ENCODE data around the gene POLDIP2. TPM values are rescaled to one million over a fixed set of nuclear protein-coding genes. Genes with fewer than 3 reads are reported as not detected.
A peak's percentile ranks its signal among the peaks of the same experiment; 100 is the strongest.

Gene POLDIP2
- total and polyA plus RNA-seq, 12 donors: 74.2 to 204 (median 175) TPM

- no peak for DNase-seq
- Histone ChIP-seq H3K36me3 (replicated peaks in 1 of 2) (peaks cover 0 to 71% of the 10 kb centered on the region in 2 donors), H3K27me3 (no peaks in the 10 kb centered on the region), H3K27ac (no peak overlapping the region), H3K4me1 (replicated peaks in 1 of 2) (peaks cover 0 to 6% of the 10 kb centered on the region in 2 donors), H3K9me3 (replicated peaks in 1 of 3) (no peaks in the 10 kb centered on the region), H3K4me3 (no peak overlapping the region)
- intact Hi-C loops (cut with DNase I): no loop called here
- TF ChIP-seq POLR2A (IDR thresholded peaks at IDR 0.05): no peak
- TF ChIP-seq, protein P1, sequence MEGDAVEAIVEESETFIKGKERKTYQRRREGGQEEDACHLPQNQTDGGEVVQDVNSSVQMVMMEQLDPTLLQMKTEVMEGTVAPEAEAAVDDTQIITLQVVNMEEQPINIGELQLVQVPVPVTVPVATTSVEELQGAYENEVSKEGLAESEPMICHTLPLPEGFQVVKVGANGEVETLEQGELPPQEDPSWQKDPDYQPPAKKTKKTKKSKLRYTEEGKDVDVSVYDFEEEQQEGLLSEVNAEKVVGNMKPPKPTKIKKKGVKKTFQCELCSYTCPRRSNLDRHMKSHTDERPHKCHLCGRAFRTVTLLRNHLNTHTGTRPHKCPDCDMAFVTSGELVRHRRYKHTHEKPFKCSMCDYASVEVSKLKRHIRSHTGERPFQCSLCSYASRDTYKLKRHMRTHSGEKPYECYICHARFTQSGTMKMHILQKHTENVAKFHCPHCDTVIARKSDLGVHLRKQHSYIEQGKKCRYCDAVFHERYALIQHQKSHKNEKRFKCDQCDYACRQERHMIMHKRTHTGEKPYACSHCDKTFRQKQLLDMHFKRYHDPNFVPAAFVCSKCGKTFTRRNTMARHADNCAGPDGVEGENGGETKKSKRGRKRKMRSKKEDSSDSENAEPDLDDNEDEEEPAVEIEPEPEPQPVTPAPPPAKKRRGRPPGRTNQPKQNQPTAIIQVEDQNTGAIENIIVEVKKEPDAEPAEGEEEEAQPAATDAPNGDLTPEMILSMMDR (IDR thresholded peaks at IDR 0.05): no peak
- 89 to 100% (median 95%) methylated on average over 2 of the region's 2 CpGs for WGBS, 4 donors
Measured at GRCh38 chr17:28390563-28390962, 33.2 kb upstream of the POLDIP2 start.

GRCh38 chr17:28390141-28390540 lies 32.8 kb upstream of the POLDIP2 start:
- 90 to 100% (median 95%) methylated on average over 1 of the region's 1 CpG for WGBS, 4 donors
- peaks cover 0 to 71% of the 10 kb centered on the region in 2 donors for H3K36me3 ChIP-seq (replicated peaks in 1 of 2)
- H3K27me3 ChIP-seq: no peaks in the 10 kb centered on the region
- peaks cover 0 to 5% of the 10 kb centered on the region in 2 donors for H3K4me1 ChIP-seq (replicated peaks in 1 of 2)
- no peak overlapping the region for H3K27ac ChIP-seq
- TF ChIP-seq, protein P1 (IDR thresholded peaks at IDR 0.05): no peak
- no peak for TF ChIP-seq POLR2A (IDR thresholded peaks at IDR 0.05)
- DNase-seq: no peak
- intact Hi-C loops (cut with DNase I): no loop called here
- H3K4me3 ChIP-seq: no peak overlapping the region
- no peaks in the 10 kb centered on the region for H3K9me3 ChIP-seq (replicated peaks in 1 of 3)

GRCh38 chr17:28388106-28388505 lies 30.8 kb upstream of the POLDIP2 start:
- 91 to 95% (median 95%) methylated on average over 8 to 11 of the region's 11 CpGs for WGBS, 4 donors
- Histone ChIP-seq H3K9me3 (replicated peaks in 1 of 3) (no peaks in the 10 kb centered on the region), H3K27me3 (no peaks in the 10 kb centered on the region), H3K27ac (no peak overlapping the region), H3K4me1 (replicated peaks in 1 of 2) (no peaks in the 10 kb centered on the region), H3K36me3 (replicated peaks in 1 of 2) (peaks cover 0 to 60% of the 10 kb centered on the region in 2 donors), H3K4me3 (no peak overlapping the region)
- intact Hi-C loops (cut with DNase I): no loop called here
- TF ChIP-seq, protein P1 (IDR thresholded peaks at IDR 0.05): no peak
- no peak for TF ChIP-seq POLR2A (IDR thresholded peaks at IDR 0.05)
- peak in 1 of 7 donors; percentile 17 for DNase-seq

DNA sequence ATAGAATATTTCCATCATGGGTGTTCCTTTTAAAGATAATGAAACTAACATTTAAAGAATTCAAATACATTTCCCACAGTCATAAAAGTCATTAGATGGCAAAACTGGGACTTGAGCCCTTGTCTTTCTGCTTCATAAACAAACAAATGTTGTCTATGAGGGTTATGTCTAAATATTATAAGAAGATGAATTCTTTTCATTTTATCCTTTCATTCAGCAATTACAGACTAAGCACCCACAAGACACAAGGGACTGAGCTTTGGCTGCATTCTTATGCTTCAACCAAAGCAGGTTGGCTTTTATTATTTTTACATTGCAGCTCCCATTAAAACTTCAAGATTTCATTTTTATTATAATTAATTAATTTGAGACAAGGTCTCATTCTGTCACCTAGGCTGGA lies 29.1 kb upstream of the POLDIP2 start:
- Histone ChIP-seq H3K27me3 (no peaks in the 10 kb centered on the region), H3K27ac (no peak overlapping the region), H3K4me1 (replicated peaks in 1 of 2) (no peaks in the 10 kb centered on the region), H3K4me3 (no peak overlapping the region), H3K9me3 (replicated peaks in 1 of 3) (no peaks in the 10 kb centered on the region), H3K36me3 (replicated peaks in 1 of 2) (peaks cover 0 to 43% of the 10 kb centered on the region in 2 donors)
- intact Hi-C loops (cut with DNase I): no loop called here
- no peak for DNase-seq
- TF ChIP-seq, protein P1 (IDR thresholded peaks at IDR 0.05): no peak
- TF ChIP-seq POLR2A (IDR thresholded peaks at IDR 0.05): no peak
